Activated CD4-positive, alpha-beta T cell treated with anti-CD3 and anti-CD28 coated beads, Interleukin-10, Interleukin-2, amounts not matched to agents 100 ng/mL and 50 ng/mL, durations not matched to agents 16 hours and 8 hours (primary cell): ENCODE results near the gene CFAP58.
"Not testable (repeated sequence)": the region's sequence is repeated elsewhere in the genome, so short reads cannot be mapped to it uniquely, and the experiment has no call there.

Experiments
- DNase-seq: peaks from one replicate; pipeline ENCODE4 v3.0.0-alpha.2; 2020

CFAP58 gene

GRCh38 chr10:104440221-104440620, 86.6 kb downstream of the CFAP58 start:
- DNase-seq, result no peak

DNA sequence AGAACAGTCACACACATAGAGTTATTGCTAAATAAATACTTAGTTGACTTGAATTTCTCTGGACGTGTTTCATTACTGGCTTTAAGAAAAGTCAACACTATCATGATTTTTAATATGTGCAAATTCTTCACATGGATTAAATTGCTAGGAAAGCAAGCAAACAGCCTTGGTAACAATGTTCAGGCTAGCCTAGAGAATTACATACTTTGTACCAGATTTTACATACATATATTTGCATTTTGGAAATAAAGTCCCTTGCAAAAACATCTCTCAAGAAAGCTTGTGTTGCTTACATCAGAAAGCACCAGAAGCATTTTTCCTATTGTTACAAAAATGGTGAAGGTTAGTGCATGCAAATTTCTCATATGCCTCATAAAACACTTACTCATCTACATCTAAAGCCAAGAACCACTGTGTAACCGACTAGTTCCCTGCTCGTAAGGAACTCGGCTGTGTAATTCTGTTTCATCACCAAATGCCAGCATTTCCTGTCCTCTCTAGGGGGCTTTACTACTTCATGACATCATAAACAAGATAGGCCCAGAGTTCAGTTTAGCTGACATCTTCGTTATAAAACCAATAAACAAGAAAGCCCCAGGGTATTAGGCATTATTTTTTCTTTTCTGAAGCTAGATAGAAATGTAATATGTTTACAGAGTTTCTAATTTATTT, 87.8 kb downstream of the CFAP58 start:
- no peak for DNase-seq

DNA sequence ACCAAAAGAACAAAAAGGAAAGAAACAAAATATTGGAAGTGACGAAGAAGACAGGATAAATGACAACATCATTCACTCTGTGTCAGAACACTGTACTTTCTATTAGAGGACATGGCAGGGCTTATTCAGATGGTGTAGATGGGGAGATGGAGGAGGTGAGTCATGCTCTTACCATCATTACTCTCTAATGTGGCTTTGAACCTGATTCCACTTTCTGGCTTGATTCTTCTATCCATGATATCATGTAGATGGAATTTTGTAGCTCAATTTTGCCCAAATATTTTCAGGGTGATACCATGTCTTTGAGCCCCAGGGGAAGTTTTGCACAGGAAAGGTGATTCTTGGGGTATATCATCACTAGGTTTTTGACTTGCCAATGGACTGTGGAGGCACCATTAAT, 91.7 kb downstream of the CFAP58 start:
- no peak for DNase-seq

DNA sequence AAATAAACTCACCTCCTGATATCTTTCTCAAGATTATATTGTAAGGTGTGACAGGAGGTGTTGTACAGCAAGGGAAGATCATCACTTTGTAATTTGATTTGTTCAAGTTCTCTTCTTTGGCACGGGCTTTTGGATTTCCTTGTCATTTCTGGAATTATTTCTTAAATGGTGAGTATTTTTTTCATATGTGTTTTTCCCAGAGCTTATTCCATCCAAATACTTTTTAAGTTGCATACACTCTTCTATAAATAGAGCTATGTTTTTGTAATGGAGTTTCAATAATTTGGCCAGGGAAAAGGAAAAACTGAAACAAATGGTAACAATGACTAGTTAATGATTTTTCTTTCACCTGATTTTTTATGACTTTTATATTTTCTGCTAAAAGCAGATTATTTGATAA, 92.5 kb downstream of the CFAP58 start:
- DNase-seq, result no peak

DNA sequence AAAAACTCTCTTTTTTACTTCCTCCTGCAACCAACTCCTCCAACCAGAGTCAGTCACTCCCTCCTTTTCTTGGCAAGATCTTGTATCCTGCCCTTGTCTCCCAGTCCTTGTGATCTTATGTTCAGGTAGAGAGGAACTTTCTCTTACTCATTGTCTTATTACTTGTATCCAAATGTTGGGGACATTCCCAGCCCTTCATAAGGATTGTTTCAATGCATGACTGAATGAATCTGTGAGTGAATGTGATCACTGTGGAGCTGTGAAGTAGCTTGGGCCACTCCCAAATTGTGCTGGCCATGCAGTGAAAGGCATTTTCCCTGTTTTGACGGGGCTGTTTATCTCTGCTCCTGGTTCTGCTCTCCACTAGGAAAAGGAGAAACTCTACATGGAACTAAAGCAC, 93.7 kb downstream of the CFAP58 start:
- no peak for DNase-seq

DNA sequence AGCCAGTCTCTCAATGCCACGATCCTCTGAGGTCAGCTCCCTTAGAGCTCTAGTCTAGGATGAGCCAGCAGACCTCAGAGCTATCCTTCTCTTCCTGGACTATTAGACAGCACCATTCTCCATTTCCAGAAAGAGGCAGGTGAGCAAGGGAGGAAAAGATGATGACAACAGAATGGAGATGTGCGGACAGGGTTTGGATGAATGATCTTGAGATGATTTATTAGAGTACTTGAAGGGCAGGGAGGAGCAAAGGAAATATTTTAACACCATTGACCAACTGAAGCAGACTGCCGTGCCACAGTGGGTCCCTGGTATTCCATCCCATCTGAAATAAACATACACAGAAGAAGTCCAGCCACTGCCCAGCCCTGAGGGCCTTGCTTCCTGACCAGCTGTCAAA, 94.3 kb downstream of the CFAP58 start:
- no peak for DNase-seq

DNA sequence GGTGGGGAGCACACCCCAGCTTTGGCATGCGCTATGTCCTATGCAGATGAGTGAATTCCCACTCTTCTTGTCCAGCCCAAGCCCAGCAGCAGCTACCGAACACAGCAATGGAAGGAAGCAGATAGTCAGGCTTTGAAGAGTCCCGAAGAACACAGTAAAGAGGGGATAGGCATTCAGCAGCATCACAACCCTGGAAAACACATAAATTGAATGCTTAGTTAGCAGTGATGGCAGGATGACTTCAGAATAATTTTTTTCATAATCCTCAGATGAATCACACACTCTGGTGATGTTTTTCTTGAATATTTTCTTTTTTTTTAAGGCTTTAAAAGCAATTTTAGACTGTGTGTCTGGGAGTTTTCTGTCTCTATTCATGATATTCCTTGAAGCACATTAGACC, 95.8 kb downstream of the CFAP58 start:
- DNase-seq, result no peak

- DNase-seq, result no peak
Observed at GRCh38 chr10:104450490-104450889, 96.9 kb downstream of the CFAP58 start.

GRCh38 chr10:104450954-104451353, 97.3 kb downstream of the CFAP58 start:
- DNase-seq, result no peak

DNA sequence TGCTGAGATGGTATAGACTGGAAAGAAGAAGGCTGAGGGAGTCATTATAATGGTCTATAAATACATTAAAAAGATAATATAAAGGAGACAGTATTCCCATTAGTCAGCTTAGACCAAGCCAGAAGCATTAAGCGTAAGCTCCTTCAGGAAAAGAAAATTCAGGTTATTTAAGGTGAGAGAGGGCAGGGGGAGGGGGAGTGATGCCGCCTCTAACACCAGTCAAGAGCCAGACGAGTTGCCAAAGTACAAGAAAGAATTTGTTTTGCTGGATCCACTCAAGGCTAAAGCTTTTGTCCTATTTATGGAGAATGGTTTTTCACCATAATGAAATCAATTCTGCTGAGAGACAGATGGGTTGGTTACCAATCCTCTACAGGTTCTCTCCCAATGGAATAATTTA, 99.3 kb downstream of the CFAP58 start:
- DNase-seq, result no peak

- no peak for DNase-seq
Observed at GRCh38 chr10:104456802-104457542, 103.3 kb downstream of the CFAP58 start.

GRCh38 chr10:104457543-104457828, 103.9 kb downstream of the CFAP58 start:
- no peak for DNase-seq

- not testable (repeated sequence) for DNase-seq
Observed at GRCh38 chr10:104465575-104465974, 111.9 kb downstream of the CFAP58 start.

DNA sequence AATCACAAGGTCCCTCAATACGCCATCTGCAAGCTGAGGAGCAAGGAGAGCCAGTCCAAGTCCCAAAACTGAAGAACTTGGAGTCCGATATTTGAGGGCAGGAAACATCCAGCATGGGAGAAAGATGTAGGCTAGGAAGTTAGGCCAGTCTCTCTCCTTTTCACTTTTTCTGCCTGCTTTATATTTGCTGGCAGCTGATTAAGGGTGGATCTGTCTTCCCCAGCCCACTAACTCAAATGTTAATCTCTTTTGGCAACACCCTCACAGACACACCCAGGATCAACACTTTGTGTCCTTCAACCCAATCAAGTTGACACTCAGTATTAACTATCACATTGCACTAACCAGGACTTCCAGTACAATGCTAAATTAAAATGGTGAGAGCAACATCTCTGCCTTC, 115.2 kb downstream of the CFAP58 start:
- not testable (repeated sequence) for DNase-seq

DNA sequence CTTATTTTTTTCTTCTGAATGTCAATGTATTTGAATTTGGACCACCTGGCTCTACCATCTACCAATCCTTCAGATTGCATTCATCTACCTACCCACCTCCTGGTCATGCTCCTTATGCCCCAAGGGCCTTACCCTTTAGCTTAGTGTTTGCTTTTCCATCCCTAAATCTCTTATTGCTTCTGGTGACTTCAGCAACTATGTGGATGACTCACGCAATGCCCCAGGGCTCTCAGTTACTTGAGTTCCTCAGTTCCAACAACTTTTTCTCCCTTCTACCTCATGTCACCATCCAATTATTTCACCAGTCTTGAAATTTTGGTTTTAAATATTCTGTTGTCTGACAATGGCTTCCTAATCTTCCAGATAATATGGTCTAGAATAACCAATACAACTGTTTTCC, 118.9 kb downstream of the CFAP58 start:
- DNase-seq, result no peak

DNA sequence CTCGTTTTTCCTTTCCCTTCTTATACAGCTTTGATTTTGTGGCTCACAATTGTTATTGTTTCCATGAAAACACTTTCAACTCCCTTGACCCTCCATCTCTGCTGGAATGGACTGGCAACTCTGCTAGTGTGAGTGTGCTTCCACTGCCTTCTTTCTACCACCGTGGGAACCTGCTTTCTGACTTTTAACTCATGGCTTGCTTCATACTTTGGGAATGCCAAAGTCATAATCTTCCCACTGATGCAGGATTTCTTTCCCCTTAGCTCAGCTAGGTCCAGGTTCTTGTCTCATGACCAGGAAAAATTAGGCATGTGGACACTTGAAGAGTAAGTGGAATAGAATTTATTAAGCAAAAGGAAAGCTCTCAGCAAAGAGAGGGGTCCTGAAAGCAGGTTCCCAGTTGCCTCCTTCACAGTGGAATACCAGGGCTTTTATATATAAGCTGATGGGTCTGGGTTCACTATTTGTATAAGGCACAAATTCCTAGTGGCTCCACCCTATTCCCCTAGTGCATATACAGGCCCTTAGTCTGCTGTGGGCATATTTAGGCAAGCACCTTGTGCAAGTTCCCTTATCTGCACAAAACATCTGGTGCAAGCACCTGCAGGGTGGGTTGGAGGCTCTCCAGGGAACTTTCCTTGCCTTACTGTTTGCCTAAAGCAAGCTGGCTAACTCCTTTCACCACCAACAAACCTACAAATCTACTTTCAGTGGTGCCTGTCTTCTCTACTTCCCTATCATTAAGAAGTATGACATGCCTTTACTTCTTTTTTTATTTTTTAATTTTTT, 119.5 kb downstream of the CFAP58 start:
- DNase-seq, result no peak

- no peak for DNase-seq
Observed at GRCh38 chr10:104478380-104478779, 124.7 kb downstream of the CFAP58 start.

GRCh38 chr10:104479906-104480593, 126.4 kb downstream of the CFAP58 start:
- no peak for DNase-seq

DNA sequence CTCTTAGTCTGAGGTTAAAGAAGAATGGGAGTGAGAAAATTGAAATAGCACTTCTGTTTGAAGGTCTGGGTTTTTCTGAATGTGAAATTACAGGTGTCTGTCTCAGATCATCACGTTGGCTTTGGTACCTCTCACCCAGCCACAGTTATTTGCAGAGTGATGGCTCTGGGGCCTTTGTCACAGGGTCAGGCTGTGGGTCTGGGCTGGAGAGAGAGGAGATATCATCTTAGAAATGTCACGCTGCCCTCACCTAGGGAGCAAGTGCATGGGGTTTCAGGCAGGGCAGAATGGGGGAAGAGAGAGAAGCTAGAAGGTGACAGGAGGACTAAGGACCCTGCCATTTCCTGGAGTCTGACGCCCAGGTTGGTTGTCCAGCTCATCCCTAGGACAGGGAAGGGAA, 127.2 kb downstream of the CFAP58 start:
- no peak for DNase-seq

DNA sequence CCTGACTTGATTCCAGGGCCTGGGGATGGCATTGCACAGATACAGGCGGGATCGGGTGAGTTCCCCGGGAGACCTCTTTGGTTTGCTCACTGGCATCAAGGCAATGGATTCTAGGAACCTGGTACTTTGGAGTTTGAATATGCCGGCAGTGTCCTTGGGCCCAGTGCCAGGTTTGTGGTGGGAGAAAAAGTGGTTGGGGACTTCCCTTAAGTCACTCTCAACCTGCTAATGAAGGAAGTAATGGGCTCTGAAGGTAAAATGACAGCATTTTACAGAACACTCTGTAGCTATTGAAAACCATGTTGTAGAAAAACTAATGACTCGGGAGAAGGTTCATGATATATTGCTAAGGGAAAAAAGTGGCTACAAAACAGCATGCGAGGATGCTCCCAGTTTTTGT, 129.9 kb downstream of the CFAP58 start:
- DNase-seq, result no peak

GRCh38 chr10:104485632-104486031, 132.0 kb downstream of the CFAP58 start:
- no peak for DNase-seq

DNA sequence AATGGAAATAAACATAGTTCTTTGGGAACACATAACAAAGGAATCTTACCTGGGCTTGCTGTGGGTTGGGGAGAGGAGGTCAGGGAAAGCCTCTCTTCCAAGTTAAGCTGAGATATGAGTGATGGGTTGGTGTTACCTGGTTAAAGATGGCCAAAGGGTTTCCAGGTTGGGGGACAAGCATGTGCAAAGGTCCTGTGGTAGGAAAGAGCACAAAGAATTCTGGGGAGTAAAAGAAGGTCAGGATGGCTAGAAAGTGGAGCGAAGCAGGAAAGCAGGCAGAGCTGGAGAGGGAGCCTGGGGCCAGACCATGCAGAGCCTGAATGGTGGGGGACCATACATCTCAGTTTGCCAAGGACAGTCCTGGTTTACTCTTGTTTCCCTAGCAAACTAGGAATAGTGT, 133.2 kb downstream of the CFAP58 start:
- no peak for DNase-seq

GRCh38 chr10:104487794-104488438, 134.3 kb downstream of the CFAP58 start:
- DNase-seq, result no peak
